C1 segment of cervical spinal cord (tissue), 14 donors: ENCODE measurements around the gene SLC5A4.

Experiments
- DNase-seq, 14 donors: peaks; one replicate each; lab custom pipeline; 2025; lab: John Stamatoyannopoulos, UW

SLC5A4 gene

GRCh38 chr22:32232191-32232830 is 22.8 kb downstream of the SLC5A4 start:
- no peak for DNase-seq

GRCh38 chr22:32226326-32227104 is 28.6 kb downstream of the SLC5A4 start:
- DNase-seq = no peak

GRCh38 chr22:32222991-32223390 is 32.2 kb downstream of the SLC5A4 start:
- DNase-seq = no peak

GRCh38 chr22:32219026-32219425 is 36.1 kb downstream of the SLC5A4 start:
- DNase-seq = no peak

GRCh38 chr22:32218470-32218869 is 36.7 kb downstream of the SLC5A4 start:
- DNase-seq = no peak

GRCh38 chr22:32217465-32217864 is 37.7 kb downstream of the SLC5A4 start:
- DNase-seq = no peak

- DNase-seq = no peak
These were observed 38.2 kb downstream of the SLC5A4 start for GRCh38 chr22:32216911-32217310.

GRCh38 chr22:32211011-32211410 is 44.1 kb downstream of the SLC5A4 start:
- DNase-seq = no peak

- DNase-seq = no peak
These were observed 46.5 kb downstream of the SLC5A4 start for GRCh38 chr22:32208681-32209080.

- no peak for DNase-seq
These were observed 47.1 kb downstream of the SLC5A4 start for GRCh38 chr22:32207971-32208480.

GRCh38 chr22:32206774-32207758 is 48.1 kb downstream of the SLC5A4 start:
- peak in 1 of 14 donors; percentile 10 for DNase-seq

- no peak for DNase-seq
These were observed 49.0 kb downstream of the SLC5A4 start for GRCh38 chr22:32205974-32206773.

GRCh38 chr22:32204856-32205722 is 50.1 kb downstream of the SLC5A4 start, which contains the start of gene RFPL2:
RFPL2 (minus strand) TSS chr22:32205073; CDS start chr22:32202451, 2,622 bp downstream.
- peak in 4 of 14 donors; percentile 4 to 70 (median 22) for DNase-seq

- DNase-seq = peak in 2 of 14 donors; percentile 7 to 70
These were observed 50.9 kb downstream of the SLC5A4 start for GRCh38 chr22:32204040-32204855.

- DNase-seq = peak in 1 of 14 donors; percentile 20
These were observed 51.7 kb downstream of the SLC5A4 start for GRCh38 chr22:32203181-32204039.

GRCh38 chr22:32202539-32203180 is 52.5 kb downstream of the SLC5A4 start:
- DNase-seq = peak in 2 of 14 donors; percentile 12 to 59

GRCh38 chr22:32202161-32202538 is 53.0 kb downstream of the SLC5A4 start:
- no peak for DNase-seq
